Measurements from ENCODE around the gene ZNF512B.

DNA sequence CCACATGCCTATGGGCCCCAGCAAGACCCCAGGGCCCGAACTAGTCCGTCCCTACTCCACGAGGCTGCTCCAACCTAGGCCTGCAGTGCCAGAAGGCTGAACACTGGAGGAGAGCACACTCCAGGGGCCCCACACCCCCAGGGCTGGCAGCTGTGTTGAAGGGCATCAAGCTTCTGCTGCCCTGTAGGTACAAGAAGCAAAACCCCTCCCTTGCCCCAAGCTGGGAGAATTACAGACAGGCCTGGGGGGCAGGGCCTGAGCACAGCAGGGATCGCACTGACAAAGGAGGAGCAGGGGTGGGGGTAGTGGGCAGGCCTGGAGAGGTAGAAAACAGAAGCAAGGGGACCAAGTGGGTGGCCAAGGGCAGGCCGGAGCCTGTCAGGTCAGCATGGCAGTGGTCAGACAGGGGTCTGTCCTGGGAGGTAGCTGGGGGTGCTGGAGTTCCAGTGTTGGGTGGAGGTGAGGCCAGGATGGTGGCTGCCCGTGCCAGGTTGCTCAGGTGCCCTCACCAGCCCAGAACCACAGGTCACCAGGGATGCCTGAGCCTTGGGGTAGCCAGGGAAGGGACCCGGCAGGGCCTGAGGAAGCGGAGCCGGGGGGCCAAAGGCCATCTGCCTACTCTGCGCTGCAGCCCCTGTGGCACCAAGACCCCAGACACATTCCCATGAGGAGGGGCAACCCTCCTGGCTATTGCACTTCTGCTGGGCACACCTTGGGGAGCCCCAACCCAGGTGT lies 10.6 kb downstream of the ZNF512B start:
- TF ChIP-seq EZH2 (IDR thresholded peaks at IDR 0.05; ENCODE audit: borderline replicate concordance, low read depth, low read length, severe bottlenecking) (no peak), POLR2AphosphoS5 (IDR thresholded peaks at IDR 0.05; ENCODE audit: insufficient read depth, low read depth, low read length) (no peak), GATA2 (IDR thresholded peaks at IDR 0.05; ENCODE audit: insufficient read depth, insufficient read length, low read depth, low read length) (no peak)
- TF ChIP-seq, protein P1, sequence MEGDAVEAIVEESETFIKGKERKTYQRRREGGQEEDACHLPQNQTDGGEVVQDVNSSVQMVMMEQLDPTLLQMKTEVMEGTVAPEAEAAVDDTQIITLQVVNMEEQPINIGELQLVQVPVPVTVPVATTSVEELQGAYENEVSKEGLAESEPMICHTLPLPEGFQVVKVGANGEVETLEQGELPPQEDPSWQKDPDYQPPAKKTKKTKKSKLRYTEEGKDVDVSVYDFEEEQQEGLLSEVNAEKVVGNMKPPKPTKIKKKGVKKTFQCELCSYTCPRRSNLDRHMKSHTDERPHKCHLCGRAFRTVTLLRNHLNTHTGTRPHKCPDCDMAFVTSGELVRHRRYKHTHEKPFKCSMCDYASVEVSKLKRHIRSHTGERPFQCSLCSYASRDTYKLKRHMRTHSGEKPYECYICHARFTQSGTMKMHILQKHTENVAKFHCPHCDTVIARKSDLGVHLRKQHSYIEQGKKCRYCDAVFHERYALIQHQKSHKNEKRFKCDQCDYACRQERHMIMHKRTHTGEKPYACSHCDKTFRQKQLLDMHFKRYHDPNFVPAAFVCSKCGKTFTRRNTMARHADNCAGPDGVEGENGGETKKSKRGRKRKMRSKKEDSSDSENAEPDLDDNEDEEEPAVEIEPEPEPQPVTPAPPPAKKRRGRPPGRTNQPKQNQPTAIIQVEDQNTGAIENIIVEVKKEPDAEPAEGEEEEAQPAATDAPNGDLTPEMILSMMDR (IDR thresholded peaks at IDR 0.05; ENCODE audit: extremely low read depth in 1 of 2, insufficient read depth in 1 of 2, low read depth in 1 of 2, low read length in 2 of 2), result no peak

All from endothelial cell of umbilical vein (primary cell).